CD4-positive, alpha-beta T cell (primary cell): ENCODE data around the gene WWOX. TPM values are rescaled to one million over a fixed set of nuclear protein-coding genes. Genes with fewer than 3 reads are reported as not detected.

ENCODE experiments used
- ATAC-seq: fragments of 200-7000 bp; cut with Tn5 transposase; one replicate; pipeline ENCODE4 v1.10.0; 2022; ENCODE audit warnings: mild to moderate bottlenecking; ENCODE audit not compliant: poor library complexity
- CTCF ChIA-PET: fragments of 350-600 bp; sonication (Branson Sonifier 250); formaldehyde crosslinking; loops from one replicate; lab custom pipeline; 2021; ENCODE audit warnings: antibody characterized with exemption, inconsistent platforms; lab: Charles Lee
- POLR2A ChIA-PET: fragments of 350-600 bp; sonication (Branson Sonifier 250); formaldehyde crosslinking; loops from one replicate; lab custom pipeline; 2021; ENCODE audit warnings: antibody characterized with exemption, inconsistent platforms; lab: Charles Lee
- DNase-seq, 14 experiments: peaks; one replicate each; pipeline ENCODE4 v3.0.0-alpha.2; 2013 to 2020; ENCODE audit warnings: mixed read lengths in 2 of 14
- H3K27ac ChIP-seq, 2 donors: one replicate each; pipeline versions ENCODE4 v1.5.1 to v1.7.0; 2013; ENCODE audit warnings: low read length in 2 of 2, low read depth in 1 of 2, mild to moderate bottlenecking in 1 of 2
- H3K27me3 ChIP-seq, 2 experiments: 1 replicate in 1 of 2; 2 replicates in 1 of 2; pipeline versions ENCODE4 v1.6.1 to v1.7.0; 2013; ENCODE audit warnings: low read length in 2 of 2, control low read depth in 1 of 2, mild to moderate bottlenecking in 1 of 2, moderate library complexity in 1 of 2; ENCODE audit not compliant: insufficient read depth in 2 of 2, control insufficient read depth in 1 of 2
- H3K36me3 ChIP-seq: one replicate; pipeline ENCODE4 v1.6.1; 2013; ENCODE audit warnings: low read length, control low read depth; ENCODE audit not compliant: insufficient read depth
- H3K4me1 ChIP-seq: one replicate; pipeline ENCODE4 v1.6.1; 2013; ENCODE audit warnings: low read length, control low read depth; ENCODE audit not compliant: insufficient read depth
- H3K4me3 ChIP-seq: one replicate; pipeline ENCODE4 v1.5.1; 2013; ENCODE audit warnings: mild to moderate bottlenecking, low read length, moderate library complexity
- H3K9me3 ChIP-seq, 2 experiments: 1 replicate in 1 of 2; 2 replicates in 1 of 2; pipeline versions ENCODE4 v1.6.1 to v1.7.0; 2013; ENCODE audit warnings: low read length in 2 of 2, mild to moderate bottlenecking in 2 of 2, control low read depth in 1 of 2, moderate library complexity in 1 of 2; ENCODE audit not compliant: control insufficient read depth in 1 of 2, insufficient read depth in 1 of 2
- H3K27ac Mint-ChIP-seq: one replicate; pipeline ENCODE4 v1.8.0; 2020; ENCODE audit warnings: mixed read lengths
- H3K27me3 Mint-ChIP-seq: one replicate; pipeline ENCODE4 v1.8.0; 2021; ENCODE audit warnings: mixed read lengths
- H3K36me3 Mint-ChIP-seq: one replicate; pipeline ENCODE4 v1.8.0; 2021; ENCODE audit warnings: low read depth, mixed read lengths
- H3K4me1 Mint-ChIP-seq: one replicate; pipeline ENCODE4 v1.8.0; 2021; ENCODE audit warnings: low read depth, mixed read lengths
- H3K4me3 Mint-ChIP-seq: one replicate; pipeline ENCODE4 v1.8.0; 2020; ENCODE audit warnings: mild to moderate bottlenecking, mixed read lengths
- H3K9me3 Mint-ChIP-seq: one replicate; pipeline ENCODE4 v1.8.0; 2020; ENCODE audit warnings: mixed read lengths
- CTCF ChIP-seq: fragments of 200-600 bp; IDR thresholded peaks from one replicate; pipeline ENCODE4 v1.8.0; 2022; ENCODE audit warnings: antibody characterized with exemption, mild to moderate bottlenecking
- intact Hi-C, 2 experiments: fragments of 100-400 bp; cut with DNase I in 1 of 2; cut with micrococcal nuclease in 1 of 2; formaldehyde crosslinking; loops; one replicate each; pipeline versions ENCODE4 v1.15.1 to v1.9.0; 2023 to 2025; cut with DNase I, micrococcal nuclease
- total RNA-seq, 174 experiments: library from RNA in 2 of 174; stranded (reverse) in 2 of 174; gene quantifications; one replicate each; pipeline ENCODE4 v1.2.3 and lab custom pipeline; 2021 to 2026

Gene WWOX
- total RNA-seq, 2 experiments from 2014 or later: 19.3 to 21.7 TPM

- DNase-seq: no peak
- no peak overlapping the region for H3K27ac ChIP-seq
- Mint-ChIP-seq H3K27me3 (no peaks in the 10 kb centered on the region), H3K4me3 (no peak overlapping the region), H3K9me3 (no peaks in the 10 kb centered on the region), H3K36me3 (no peaks in the 10 kb centered on the region), H3K27ac (no peak overlapping the region), H3K4me1 (peaks cover 1% of the 10 kb centered on the region)
- ChIA-PET POLR2A (no interaction called here), CTCF (no interaction called here)
- H3K9me3 ChIP-seq: no peaks in the 10 kb centered on the region
- ATAC-seq: no peak
- H3K4me1 ChIP-seq: peaks cover 2% of the 10 kb centered on the region
- intact Hi-C loops: no loop called here
- H3K4me3 ChIP-seq: no peak overlapping the region
- no peaks in the 10 kb centered on the region for H3K27me3 ChIP-seq
- H3K36me3 ChIP-seq: no peaks in the 10 kb centered on the region
- no peak for TF ChIP-seq CTCF
Measured at GRCh38 chr16:78560997-78561396, 461.5 kb downstream of the WWOX start.

- no peak for TF ChIP-seq CTCF
- no peaks in the 10 kb centered on the region for H3K27me3 Mint-ChIP-seq
- no peak overlapping the region for H3K4me3 Mint-ChIP-seq
- ChIA-PET CTCF (no interaction called here), POLR2A (no interaction called here)
- Histone ChIP-seq H3K9me3 (no peaks in the 10 kb centered on the region), H3K36me3 (no peaks in the 10 kb centered on the region), H3K4me3 (no peak overlapping the region), H3K27me3 (no peaks in the 10 kb centered on the region), H3K27ac (no peak overlapping the region), H3K4me1 (peaks cover 11% of the 10 kb centered on the region)
- no peak overlapping the region for H3K27ac Mint-ChIP-seq
- DNase-seq (no peak), ATAC-seq (no peak)
- no peaks in the 10 kb centered on the region for H3K36me3 Mint-ChIP-seq
- intact Hi-C loops: no loop called here
- peaks cover 11% of the 10 kb centered on the region for H3K4me1 Mint-ChIP-seq
- H3K9me3 Mint-ChIP-seq: no peaks in the 10 kb centered on the region
Measured at GRCh38 chr16:78562111-78562510, 462.7 kb downstream of the WWOX start.

GRCh38 chr16:78562650-78563049 lies 463.2 kb downstream of the WWOX start:
- H3K36me3 Mint-ChIP-seq: no peaks in the 10 kb centered on the region
- Histone ChIP-seq H3K27ac (no peak overlapping the region), H3K4me3 (no peak overlapping the region), H3K27me3 (no peaks in the 10 kb centered on the region), H3K9me3 (no peaks in the 10 kb centered on the region), H3K4me1 (peaks cover 12% of the 10 kb centered on the region), H3K36me3 (no peaks in the 10 kb centered on the region)
- no peak for TF ChIP-seq CTCF
- no peaks in the 10 kb centered on the region for H3K9me3 Mint-ChIP-seq
- intact Hi-C loops: no loop called here
- H3K4me1 Mint-ChIP-seq: peaks cover 11% of the 10 kb centered on the region
- POLR2A ChIA-PET: no interaction called here
- H3K4me3 Mint-ChIP-seq: no peak overlapping the region
- DNase-seq (no peak), ATAC-seq (no peak)
- H3K27ac Mint-ChIP-seq: no peak overlapping the region
- no peaks in the 10 kb centered on the region for H3K27me3 Mint-ChIP-seq
- CTCF ChIA-PET: interaction anchor here (0.6 kb wide), 1 partner anchor 75 kb away, joined by 3 read pairs; no protein-coding TSS in a partner anchor
